Endothelial cell (in vitro differentiated cells): ENCODE results near the gene ABHD12. TPM values are rescaled to one million over a fixed set of nuclear protein-coding genes. Genes with fewer than 3 reads are reported as not detected.

Experiments
- DNase-seq: peaks from one replicate; pipeline ENCODE4 v3.0.0; 2021; ENCODE audit warnings: low spot score
- H3K27ac Mint-ChIP-seq: one replicate; pipeline ENCODE4 v1.8.0; 2021; ENCODE audit warnings: mixed read lengths, inconsistent platforms; ENCODE audit not compliant: unreplicated experiment
- H3K27me3 Mint-ChIP-seq: one replicate; pipeline ENCODE4 v1.8.0; 2021; ENCODE audit warnings: mild to moderate bottlenecking, moderate library complexity, mixed read lengths, inconsistent platforms; ENCODE audit not compliant: unreplicated experiment
- H3K36me3 Mint-ChIP-seq: one replicate; pipeline ENCODE4 v1.8.0; 2021; ENCODE audit warnings: mild to moderate bottlenecking, low read depth, mixed read lengths, inconsistent platforms; ENCODE audit not compliant: unreplicated experiment
- H3K4me1 Mint-ChIP-seq: one replicate; pipeline ENCODE4 v1.8.0; 2021; ENCODE audit warnings: mild to moderate bottlenecking, mixed read lengths, inconsistent platforms; ENCODE audit not compliant: unreplicated experiment
- H3K4me3 Mint-ChIP-seq: one replicate; pipeline ENCODE4 v1.8.0; 2021; ENCODE audit warnings: mild to moderate bottlenecking, mixed read lengths, inconsistent platforms; ENCODE audit not compliant: unreplicated experiment
- H3K9me3 Mint-ChIP-seq: one replicate; pipeline ENCODE4 v1.8.0; 2021; ENCODE audit warnings: mixed read lengths, inconsistent platforms; ENCODE audit not compliant: unreplicated experiment
- total RNA-seq: library from RNA; stranded (reverse); fragmentation: NEBNext Ultra II Directional; extraction: Animal tissue kit (Norgen Biotek cat#: 25700); gene quantifications from one replicate; pipeline ENCODE4 v1.2.1, GENCODE V29; 2021; ENCODE audit not compliant: unreplicated experiment
- TF ChIP-seq, protein P1 (sequence below): fragments of 200-600 bp; sonication (generic); IDR thresholded peaks from one replicate; pipeline ENCODE4 v1.5.0; 2021; ENCODE audit warnings: antibody characterized with exemption; ENCODE audit not compliant: unreplicated experiment

ABHD12 gene
- total RNA-seq, 1 donor from 2014 or later: 28.0 TPM

GRCh38 chr20:25382704-25383370 lies 7.8 kb downstream of the ABHD12 start:
- H3K27ac Mint-ChIP-seq: no peak overlapping the region
- no peak for DNase-seq
- no peak overlapping the region for H3K4me3 Mint-ChIP-seq
- H3K4me1 Mint-ChIP-seq: no peaks in the 10 kb centered on the region
- TF ChIP-seq, protein P1, sequence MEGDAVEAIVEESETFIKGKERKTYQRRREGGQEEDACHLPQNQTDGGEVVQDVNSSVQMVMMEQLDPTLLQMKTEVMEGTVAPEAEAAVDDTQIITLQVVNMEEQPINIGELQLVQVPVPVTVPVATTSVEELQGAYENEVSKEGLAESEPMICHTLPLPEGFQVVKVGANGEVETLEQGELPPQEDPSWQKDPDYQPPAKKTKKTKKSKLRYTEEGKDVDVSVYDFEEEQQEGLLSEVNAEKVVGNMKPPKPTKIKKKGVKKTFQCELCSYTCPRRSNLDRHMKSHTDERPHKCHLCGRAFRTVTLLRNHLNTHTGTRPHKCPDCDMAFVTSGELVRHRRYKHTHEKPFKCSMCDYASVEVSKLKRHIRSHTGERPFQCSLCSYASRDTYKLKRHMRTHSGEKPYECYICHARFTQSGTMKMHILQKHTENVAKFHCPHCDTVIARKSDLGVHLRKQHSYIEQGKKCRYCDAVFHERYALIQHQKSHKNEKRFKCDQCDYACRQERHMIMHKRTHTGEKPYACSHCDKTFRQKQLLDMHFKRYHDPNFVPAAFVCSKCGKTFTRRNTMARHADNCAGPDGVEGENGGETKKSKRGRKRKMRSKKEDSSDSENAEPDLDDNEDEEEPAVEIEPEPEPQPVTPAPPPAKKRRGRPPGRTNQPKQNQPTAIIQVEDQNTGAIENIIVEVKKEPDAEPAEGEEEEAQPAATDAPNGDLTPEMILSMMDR: no peak
- no peaks in the 10 kb centered on the region for H3K36me3 Mint-ChIP-seq
- no peaks in the 10 kb centered on the region for H3K9me3 Mint-ChIP-seq
- peaks cover 2% of the 10 kb centered on the region for H3K27me3 Mint-ChIP-seq

GRCh38 chr20:25380945-25381614 lies 9.6 kb downstream of the ABHD12 start:
- Mint-ChIP-seq H3K4me1 (no peaks in the 10 kb centered on the region), H3K4me3 (no peak overlapping the region), H3K27me3 (peaks cover 2% of the 10 kb centered on the region), H3K27ac (no peak overlapping the region), H3K36me3 (no peaks in the 10 kb centered on the region), H3K9me3 (no peaks in the 10 kb centered on the region)
- TF ChIP-seq, protein P1: no peak
- DNase-seq: no peak

GRCh38 chr20:25378884-25379733 lies 11.5 kb downstream of the ABHD12 start:
- Mint-ChIP-seq H3K27ac (no peak overlapping the region), H3K4me3 (no peak overlapping the region), H3K27me3 (peaks cover 2% of the 10 kb centered on the region), H3K9me3 (no peaks in the 10 kb centered on the region), H3K36me3 (no peaks in the 10 kb centered on the region), H3K4me1 (no peaks in the 10 kb centered on the region)
- no peak for DNase-seq
- TF ChIP-seq, protein P1: no peak

DNA sequence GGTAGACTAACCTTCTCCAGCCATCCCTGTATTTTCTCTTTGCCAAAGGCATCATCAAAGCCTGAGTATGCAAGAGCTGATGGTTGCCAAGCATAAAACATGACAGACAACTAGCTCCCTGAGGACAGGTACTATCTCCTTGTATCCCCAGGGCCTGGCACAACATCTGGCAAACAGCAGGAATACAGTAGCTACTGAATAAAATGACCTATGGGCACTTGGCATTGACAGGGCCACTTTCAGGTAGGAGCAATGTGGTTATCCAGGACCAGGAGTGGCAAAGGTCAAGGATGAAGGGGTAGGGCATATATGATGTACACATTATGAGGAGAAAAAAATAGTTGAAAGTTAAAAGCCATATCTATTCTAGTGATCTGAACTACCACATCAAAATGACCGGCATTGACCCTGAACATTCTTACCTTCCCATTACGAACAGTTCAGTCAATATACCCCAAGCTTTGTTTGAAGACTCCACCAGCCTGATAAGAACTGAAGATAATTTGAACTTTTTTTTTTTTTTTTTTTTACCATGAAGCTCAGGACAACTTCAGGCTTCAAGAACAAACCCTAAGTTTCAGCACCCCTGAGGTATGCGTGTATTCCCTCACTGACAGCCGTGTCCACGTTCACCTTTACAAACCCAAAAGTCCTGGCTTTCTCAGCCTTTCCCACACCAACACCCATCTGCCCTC lies 12.3 kb downstream of the ABHD12 start:
- TF ChIP-seq, protein P1: no peak
- Mint-ChIP-seq H3K36me3 (no peaks in the 10 kb centered on the region), H3K9me3 (no peaks in the 10 kb centered on the region), H3K27me3 (peaks cover 2% of the 10 kb centered on the region), H3K4me1 (no peaks in the 10 kb centered on the region), H3K27ac (no peak overlapping the region), H3K4me3 (no peak overlapping the region)
- DNase-seq: no peak
